H1 (cell line): ENCODE data around the gene ZNF333. TPM values are rescaled to one million over a fixed set of nuclear protein-coding genes. Genes with fewer than 3 reads are reported as not detected.

ENCODE experiments used
- CTCF ChIA-PET: fragments of 300-600 bp; sonication (Branson Sonifier 250); formaldehyde crosslinking; loops from one replicate; lab custom pipeline; 2021; ENCODE audit not compliant: partially characterized antibody; lab: Charles Lee
- POLR2A ChIA-PET: fragments of 300-600 bp; sonication (Branson Sonifier 250); formaldehyde crosslinking; loops from one replicate; lab custom pipeline; 2021; ENCODE audit warnings: inconsistent platforms; ENCODE audit not compliant: partially characterized antibody; lab: Charles Lee
- DNase-seq, 2 experiments: peaks; one replicate each; pipeline versions ENCODE4 v3.0.0 to v3.0.0-alpha.2; 2010 to 2022; ENCODE audit warnings: low spot score in 2 of 2, low read depth in 1 of 2, mixed read lengths in 1 of 2
- FAIRE-seq: peaks from 2 replicates; lab custom pipeline; 2011; peaks lifted over from hg19 to GRCh38; lab: Jason Lieb, UNC
- H2AFZ ChIP-seq: 2 replicates; pipeline ENCODE4 v1.8.1; 2012; ENCODE audit warnings: low read length, inconsistent platforms
- H2AK5ac ChIP-seq: 2 replicates; pipeline ENCODE4 v1.6.1; 2013; ENCODE audit warnings: low read depth, low read length
- H2BK120ac ChIP-seq: replicated peaks from 2 replicates; pipeline ENCODE3; 2013; ENCODE audit warnings: low read depth, low read length, inconsistent platforms
- H2BK12ac ChIP-seq: 2 replicates; pipeline ENCODE4 v1.6.1; 2013; ENCODE audit warnings: low read depth, low read length
- H2BK15ac ChIP-seq: 2 replicates; pipeline ENCODE4 v1.6.1; 2013; ENCODE audit warnings: low read length
- H2BK20ac ChIP-seq: 2 replicates; pipeline ENCODE4 v1.6.1; 2013; ENCODE audit warnings: low read length
- H2BK5ac ChIP-seq: 2 replicates; pipeline ENCODE4 v1.6.1; 2013; ENCODE audit warnings: low read depth, low read length
- H3K14ac ChIP-seq: 2 replicates; pipeline ENCODE4 v1.6.1; 2013; ENCODE audit warnings: inconsistent platforms; ENCODE audit not compliant: insufficient read length
- H3K18ac ChIP-seq: 2 replicates; pipeline ENCODE4 v1.6.1; 2013; ENCODE audit warnings: low read length; ENCODE audit errors: extremely low read depth
- H3K23ac ChIP-seq: 2 replicates; pipeline ENCODE4 v1.6.1; 2013; ENCODE audit warnings: inconsistent platforms; ENCODE audit not compliant: insufficient read length
- H3K23me2 ChIP-seq: 2 replicates; pipeline ENCODE4 v1.6.1; 2013; ENCODE audit warnings: low read depth, low read length
- H3K27ac ChIP-seq: 2 replicates; pipeline ENCODE4 v1.6.1; 2011; ENCODE audit warnings: low read depth, low read length, inconsistent platforms
- H3K27me3 ChIP-seq, 4 experiments: replicated peaks in 1 of 4; 1 replicate in 1 of 4; 2 replicates in 3 of 4; pipeline versions ENCODE4 v1.6.1 to v1.8.1; 2011 to 2013; ENCODE audit warnings: low read length in 3 of 4, mild to moderate bottlenecking in 3 of 4, inconsistent platforms in 2 of 4, mixed read lengths in 2 of 4, moderate library complexity in 1 of 4; ENCODE audit not compliant: control insufficient read depth in 3 of 4, insufficient read depth in 3 of 4; ENCODE audit errors: extremely low read depth in 1 of 4
- H3K36me3 ChIP-seq, 4 experiments: 2 replicates each; pipeline versions ENCODE4 v1.6.1 to v1.8.1; 2011 to 2013; ENCODE audit warnings: mild to moderate bottlenecking in 4 of 4, low read length in 3 of 4, moderate library complexity in 2 of 4, control low read depth in 1 of 4, inconsistent platforms in 1 of 4; ENCODE audit not compliant: insufficient read depth in 4 of 4, control insufficient read depth in 2 of 4
- H3K4ac ChIP-seq: replicated peaks from 2 replicates; pipeline ENCODE3; 2013; ENCODE audit warnings: low read length, low read depth, mixed read lengths, inconsistent platforms; ENCODE audit not compliant: insufficient read length
- H3K4me1 ChIP-seq, 4 experiments: replicated peaks in 1 of 4; 1 replicate in 1 of 4; 2 replicates in 3 of 4; pipeline versions ENCODE4 v1.6.1 to v1.8.1; 2011 to 2013; ENCODE audit warnings: low read length in 3 of 4, inconsistent platforms in 2 of 4, mixed read lengths in 1 of 4; ENCODE audit not compliant: insufficient read depth in 4 of 4, control insufficient read depth in 3 of 4
- H3K4me2 ChIP-seq, 2 experiments: 2 replicates each; pipeline versions ENCODE4 v1.6.1 to v1.8.1; 2011 to 2013; ENCODE audit warnings: low read depth in 2 of 2, low read length in 2 of 2, control low read depth in 1 of 2, inconsistent platforms in 1 of 2, mild to moderate bottlenecking in 1 of 2; ENCODE audit not compliant: insufficient read depth in 1 of 2
- H3K4me3 ChIP-seq, 4 experiments: fragments of 200-600, 300-600 bp in 1 of 4; sonication (generic), shearing (Covaris generic), sonication (Bioruptor Twin) in 1 of 4; 2 replicates each; pipeline versions ENCODE4 v1.5.1 to v1.8.1; 2011 to 2016; ENCODE audit warnings: low read length in 4 of 4, low read depth in 3 of 4, control low read depth in 2 of 4, inconsistent platforms in 2 of 4, mild to moderate bottlenecking in 2 of 4, mixed read lengths in 1 of 4, moderate library complexity in 1 of 4; ENCODE audit not compliant: insufficient read depth in 2 of 4; ENCODE audit errors: extremely low read depth in 1 of 4
- H3K56ac ChIP-seq: replicated peaks from 2 replicates; pipeline ENCODE3; 2013; ENCODE audit warnings: low read depth, mild to moderate bottlenecking, mixed read lengths, low read length, inconsistent platforms; ENCODE audit not compliant: insufficient read length
- H3K79me1 ChIP-seq: 2 replicates; pipeline ENCODE4 v1.6.1; 2013; ENCODE audit warnings: low read depth, low read length, control low read depth
- H3K79me2 ChIP-seq, 2 experiments: 2 replicates each; pipeline versions ENCODE4 v1.6.1 to v1.8.1; 2012 to 2013; ENCODE audit warnings: low read length in 2 of 2, mild to moderate bottlenecking in 2 of 2, inconsistent platforms in 1 of 2; ENCODE audit not compliant: insufficient read depth in 2 of 2, control insufficient read depth in 1 of 2
- H3K9ac ChIP-seq, 4 experiments: replicated peaks in 1 of 4; 1 replicate in 1 of 4; 2 replicates in 3 of 4; pipeline versions ENCODE4 v1.6.1 to v1.8.1; 2011 to 2013; ENCODE audit warnings: low read depth in 3 of 4, low read length in 3 of 4, control low read depth in 2 of 4, mild to moderate bottlenecking in 2 of 4, moderate library complexity in 2 of 4, inconsistent platforms in 1 of 4; ENCODE audit errors: extremely low read depth in 1 of 4
- H3K9me3 ChIP-seq, 2 experiments: 2 replicates each; pipeline versions ENCODE4 v1.6.1 to v1.8.1; 2012 to 2013; ENCODE audit warnings: mild to moderate bottlenecking in 2 of 2, moderate library complexity in 2 of 2, control low read depth in 1 of 2, inconsistent platforms in 1 of 2, low read depth in 1 of 2, low read length in 1 of 2, mixed read lengths in 1 of 2; ENCODE audit not compliant: insufficient read depth in 2 of 2
- H4K20me1 ChIP-seq, 2 experiments: replicated peaks in 1 of 2; 2 replicates each; pipeline versions ENCODE3 to v1.8.1; 2011 to 2013; ENCODE audit warnings: inconsistent platforms in 2 of 2, low read length in 2 of 2, mild to moderate bottlenecking in 1 of 2; ENCODE audit not compliant: insufficient read depth in 2 of 2, control insufficient read depth in 1 of 2
- H4K5ac ChIP-seq: 2 replicates; pipeline ENCODE4 v1.6.1; 2013; ENCODE audit warnings: low read length, low read depth, mixed read lengths, inconsistent platforms; ENCODE audit not compliant: insufficient read length
- H4K8ac ChIP-seq: 2 replicates; pipeline ENCODE4 v1.8.0; 2013; ENCODE audit warnings: mild to moderate bottlenecking, moderate library complexity, low read length, inconsistent platforms; ENCODE audit not compliant: insufficient read depth; ENCODE audit errors: extremely low read depth
- H4K91ac ChIP-seq: replicated peaks from 2 replicates; pipeline ENCODE3; 2013; ENCODE audit warnings: low read length, mixed read lengths, inconsistent platforms; ENCODE audit not compliant: insufficient read length
- BRCA1 ChIP-seq: IDR thresholded peaks from 2 replicates; pipeline ENCODE4 v1.6.1; 2012; ENCODE audit warnings: low read depth, low read length, improper control_type of control experiment
- CHD1 ChIP-seq: IDR thresholded peaks from 2 replicates; pipeline ENCODE4 v1.6.1; 2012; ENCODE audit warnings: low read depth, low read length, improper control_type of control experiment
- GABPA ChIP-seq: IDR thresholded peaks from 2 replicates; pipeline ENCODE4 v1.6.1; 2011; ENCODE audit warnings: mild to moderate bottlenecking, low read length, moderate library complexity, borderline replicate concordance; ENCODE audit not compliant: insufficient read depth
- JUN ChIP-seq: IDR thresholded peaks from 2 replicates; pipeline ENCODE4 v1.6.1; 2011; ENCODE audit warnings: low read depth, mild to moderate bottlenecking, improper control_type of control experiment, low read length
- JUND ChIP-seq: IDR thresholded peaks from 2 replicates; pipeline ENCODE4 v1.6.1; 2011; ENCODE audit warnings: mild to moderate bottlenecking, improper control_type of control experiment, low read length
- POU5F1 ChIP-seq: IDR thresholded peaks from 2 replicates; pipeline ENCODE4 v1.6.1; 2011; ENCODE audit warnings: low read depth, mild to moderate bottlenecking, low read length, moderate library complexity
- RBBP5 ChIP-seq: IDR thresholded peaks from 2 replicates; pipeline ENCODE4 v1.7.1; 2012; ENCODE audit warnings: low read depth, mild to moderate bottlenecking, inconsistent platforms, low read length, moderate library complexity, borderline replicate concordance
- RNF2 ChIP-seq: fragments of 200-900, 300-1000 bp; sonication (generic); IDR thresholded peaks from 2 replicates; pipeline ENCODE4 v1.7.1; 2016; ENCODE audit warnings: borderline replicate concordance, low read depth, mild to moderate bottlenecking, antibody characterized with exemption, low read length; ENCODE audit not compliant: poor library complexity, severe bottlenecking; ENCODE audit errors: missing control alignments
- RXRA ChIP-seq: IDR thresholded peaks from 2 replicates; pipeline ENCODE4 v1.6.1; 2011; ENCODE audit warnings: low read depth, mild to moderate bottlenecking, low read length, moderate library complexity; ENCODE audit not compliant: insufficient read depth
- SIX5 ChIP-seq: IDR thresholded peaks from 2 replicates; pipeline ENCODE4 v1.6.1; 2011; ENCODE audit warnings: mild to moderate bottlenecking, low read depth, low read length
- SUZ12 ChIP-seq: fragments of 200-600 bp; sonication (generic); IDR thresholded peaks from 2 replicates; pipeline ENCODE4 v1.6.1; 2012; ENCODE audit warnings: mild to moderate bottlenecking, inconsistent platforms, low read length, moderate library complexity, mixed read lengths
- TAF7 ChIP-seq: optimal IDR thresholded peaks from 2 replicates; pipeline ENCODE3; 2011; ENCODE audit warnings: low read depth, mild to moderate bottlenecking, inconsistent platforms, low read length, moderate library complexity, borderline replicate concordance
- TBP ChIP-seq: IDR thresholded peaks from 2 replicates; pipeline ENCODE4 v1.6.1; 2011; ENCODE audit warnings: low read depth, low read length, improper control_type of control experiment
- WGBS, 2 experiments: shearing (Covaris generic) in 1 of 2; methylation state at CpG; one replicate each; pipeline versions ENCODE4 v1.1.6 to v1.1.7; 2013 to 2015; ENCODE audit warnings: low lambda C conversion rate in 2 of 2, mixed read lengths in 2 of 2, inconsistent platforms in 1 of 2, low coverage in 1 of 2, missing lambda C conversion rate in 1 of 2; ENCODE audit not compliant: insufficient replicate concordance in 2 of 2, insufficient coverage in 1 of 2, insufficient read length in 1 of 2; ENCODE audit errors: extremely low coverage in 1 of 2, missing lambda C conversion rate in 1 of 2; 5-methylcytosine and 5-hydroxymethylcytosine counted together
- polyA plus RNA-seq, 7 experiments: library from polyadenylated mRNA; depleted of rRNA in 3 of 7; stranded (reverse) in 5 of 7; unstranded in 2 of 7; fragments of >200 nt in 5 of 7; fragments of 200-250 nt in 2 of 7; gene quantifications; 1 replicate in 5 of 7; 2 replicates in 1 of 7; 4 replicates in 1 of 7; pipeline versions ENCODE4 v1.2.1 to v1.2.3, GENCODE V29; 2011 to 2013; ENCODE audit warnings: missing spikeins in 2 of 7, mixed read lengths in 2 of 7
- total RNA-seq: library from RNA; stranded (reverse); fragmentation: NEBNext Ultra II Directional; extraction: Animal tissue kit (Norgen Biotek cat#: 25700); gene quantifications from 2 replicates; pipeline ENCODE4 v1.2.1, GENCODE V29; 2021
- TF ChIP-seq, protein P1 (sequence below): IDR thresholded peaks from 2 replicates; pipeline ENCODE4 v1.6.1; 2011; ENCODE audit warnings: low read length, improper control_type of control experiment

Gene ZNF333
- total and polyA plus RNA-seq, 2 of the 8 experiments (the other 6 are each of a cell fraction or from before 2014, with no cell fraction given), result 7.3 to 8.4 TPM

DNA sequence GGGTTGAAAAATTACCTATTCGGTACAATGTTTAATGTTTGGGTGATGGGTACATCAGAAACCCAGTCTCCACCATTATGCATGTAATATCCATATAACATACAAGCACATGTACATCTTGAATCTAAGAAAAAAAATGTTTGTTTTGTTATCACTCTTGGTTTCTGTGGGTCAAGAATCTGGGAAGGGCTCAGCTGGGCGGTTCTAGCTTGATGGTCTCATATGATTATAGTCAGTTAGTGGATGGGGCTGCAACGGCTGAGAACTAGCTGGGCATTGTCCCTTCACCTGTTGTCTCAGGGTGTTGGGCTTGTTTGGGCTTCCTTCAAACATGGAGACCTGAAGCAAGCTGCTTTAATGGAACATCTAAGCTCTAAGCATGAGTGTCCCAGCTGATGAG, 19.9 kb upstream of the ZNF333 start:
- H3K18ac ChIP-seq, result no peak overlapping the region
- H3K23me2 ChIP-seq, result no peaks in the 10 kb centered on the region
- H3K27me3 ChIP-seq, result no peaks in the 10 kb centered on the region
- CTCF ChIA-PET, result interaction anchor here (1.0 kb wide), 1 partner anchor 62 kb away, joined by 5 read pairs; no protein-coding TSS in a partner anchor
- no peaks in the 10 kb centered on the region for H3K79me1 ChIP-seq
- no peak overlapping the region for H2BK12ac ChIP-seq
- no peaks in the 10 kb centered on the region for H4K20me1 ChIP-seq
- peaks cover 54 to 67% of the 10 kb centered on the region in 2 experiments for H3K9me3 ChIP-seq
- no peak overlapping the region for H2BK15ac ChIP-seq
- no peaks in the 10 kb centered on the region for H3K36me3 ChIP-seq
- H3K23ac ChIP-seq, result no peak overlapping the region
- no peak overlapping the region for H3K4me2 ChIP-seq
- no peak overlapping the region for H3K56ac ChIP-seq
- H4K8ac ChIP-seq, result no peak overlapping the region
- H2BK5ac ChIP-seq, result no peak overlapping the region
- no peak overlapping the region for H2BK120ac ChIP-seq
- no peak overlapping the region for H3K14ac ChIP-seq
- POLR2A ChIA-PET, result no interaction called here
- H2BK20ac ChIP-seq, result no peak overlapping the region
- no peak overlapping the region for H3K9ac ChIP-seq
- DNase-seq (no peak), FAIRE-seq (no peak)
- H3K79me2 ChIP-seq, result no peaks in the 10 kb centered on the region
- no peak overlapping the region for H3K4ac ChIP-seq
- 59% methylated on average over 3 of the region's 3 CpGs; no CpG with 5 or more reads in 1 of the 2 experiments for WGBS, 2 experiments
- no peak overlapping the region for H4K5ac ChIP-seq
- no peak overlapping the region for H2AFZ ChIP-seq
- no peaks in the 10 kb centered on the region for H3K4me1 ChIP-seq
- no peak overlapping the region for H2AK5ac ChIP-seq
- no peak overlapping the region for H4K91ac ChIP-seq
- no peak overlapping the region for H3K4me3 ChIP-seq
- H3K27ac ChIP-seq, result no peak overlapping the region
- no peak for TF ChIP-seq TBP
- TF ChIP-seq BRCA1, result no peak
- TF ChIP-seq JUN, result no peak
- TF ChIP-seq JUND, result no peak
- no peak for TF ChIP-seq RXRA
- no peak for TF ChIP-seq SIX5
- TF ChIP-seq, protein P1, sequence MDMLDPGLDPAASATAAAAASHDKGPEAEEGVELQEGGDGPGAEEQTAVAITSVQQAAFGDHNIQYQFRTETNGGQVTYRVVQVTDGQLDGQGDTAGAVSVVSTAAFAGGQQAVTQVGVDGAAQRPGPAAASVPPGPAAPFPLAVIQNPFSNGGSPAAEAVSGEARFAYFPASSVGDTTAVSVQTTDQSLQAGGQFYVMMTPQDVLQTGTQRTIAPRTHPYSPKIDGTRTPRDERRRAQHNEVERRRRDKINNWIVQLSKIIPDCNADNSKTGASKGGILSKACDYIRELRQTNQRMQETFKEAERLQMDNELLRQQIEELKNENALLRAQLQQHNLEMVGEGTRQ, result no peak
- no peak for TF ChIP-seq GABPA
- no peak for TF ChIP-seq RBBP5
- TF ChIP-seq POU5F1, result no peak
- no peak for TF ChIP-seq RNF2
- no peak for TF ChIP-seq CHD1
- no peak for TF ChIP-seq SUZ12
- no peak for TF ChIP-seq TAF7
